Hepatocyte (in vitro differentiated cells): ENCODE results near the gene HSF2. TPM values are rescaled to one million over a fixed set of nuclear protein-coding genes. Genes with fewer than 3 reads are reported as not detected.

ENCODE experiments used
- DNase-seq: peaks from one replicate; pipeline ENCODE4 v3.0.0-alpha.2; 2016; ENCODE audit warnings: low spot score
- H2AFZ ChIP-seq: fragments of 200-600 bp; sonication (generic); 2 replicates; pipeline ENCODE4 v1.6.0; 2016; ENCODE audit warnings: antibody characterized with exemption, mild to moderate bottlenecking
- H3K27ac ChIP-seq: fragments of 200-600 bp; sonication (generic); 2 replicates; pipeline ENCODE4 v1.5.1; 2016; ENCODE audit warnings: mild to moderate bottlenecking
- H3K27me3 ChIP-seq: fragments of 200-600 bp; sonication (generic); 2 replicates; pipeline ENCODE4 v1.6.1; 2016
- H3K36me3 ChIP-seq: fragments of 200-600 bp; sonication (generic); replicated peaks from 2 replicates; pipeline ENCODE4 v1.5.1; 2016; ENCODE audit warnings: low read depth; ENCODE audit not compliant: insufficient read depth
- H3K4me1 ChIP-seq: fragments of 200-600 bp; sonication (generic); 2 replicates; pipeline ENCODE4 v1.5.1; 2016; ENCODE audit warnings: mild to moderate bottlenecking, moderate library complexity; ENCODE audit not compliant: insufficient read depth
- H3K4me2 ChIP-seq: fragments of 200-600 bp; sonication (generic); 2 replicates; pipeline ENCODE4 v1.6.0; 2016
- H3K4me3 ChIP-seq: fragments of 200-600 bp; sonication (generic); 2 replicates; pipeline ENCODE4 v1.5.1; 2016; ENCODE audit warnings: mild to moderate bottlenecking
- H3K79me2 ChIP-seq: fragments of 200-600 bp; sonication (generic); 2 replicates; pipeline ENCODE4 v1.6.0; 2017; ENCODE audit warnings: mild to moderate bottlenecking
- H3K9me2 ChIP-seq: fragments of 200-600 bp; sonication (generic); replicated peaks from 2 replicates; pipeline ENCODE4 v1.6.0; 2017; ENCODE audit warnings: mild to moderate bottlenecking; ENCODE audit not compliant: insufficient read depth
- H3K9me3 ChIP-seq: fragments of 200-600 bp; sonication (generic); 2 replicates; pipeline ENCODE4 v1.5.1; 2016; ENCODE audit warnings: low read depth, mild to moderate bottlenecking
- H4K20me1 ChIP-seq: fragments of 200-600 bp; sonication (generic); 2 replicates; pipeline ENCODE4 v1.6.0; 2016; ENCODE audit warnings: mild to moderate bottlenecking; ENCODE audit not compliant: insufficient read depth, poor library complexity, severe bottlenecking
- CTCF ChIP-seq: fragments of 200-600 bp; sonication (generic); IDR thresholded peaks from 2 replicates; pipeline ENCODE4 v1.5.1; 2016; ENCODE audit warnings: antibody characterized with exemption, mild to moderate bottlenecking; ENCODE audit not compliant: poor library complexity
- EZH2 ChIP-seq: fragments of 200-600 bp; sonication (generic); IDR thresholded peaks from 2 replicates; pipeline ENCODE4 v1.6.1; 2016; ENCODE audit warnings: antibody characterized with exemption, mild to moderate bottlenecking, borderline replicate concordance
- EZH2phosphoT487 ChIP-seq: fragments of 200-600 bp; sonication (generic); IDR thresholded peaks from one replicate; pipeline ENCODE4 v1.6.1; 2018; ENCODE audit warnings: antibody characterized with exemption, mild to moderate bottlenecking, low read depth, moderate library complexity; ENCODE audit not compliant: unreplicated experiment, severe bottlenecking
- WGBS: methylation state at CpG from one replicate; pipeline ENCODE4 v1.1.6; 2016; ENCODE audit warnings: low lambda C conversion rate; ENCODE audit errors: missing lambda C conversion rate; 5-methylcytosine and 5-hydroxymethylcytosine counted together
- polyA plus RNA-seq: library from polyadenylated mRNA; unstranded; fragments of >200 nt; fragmentation: Nextera tagmentation; extraction: Ambion mirVana; gene quantifications from 2 replicates; pipeline ENCODE4 v1.2.1, GENCODE V29; 2016
- small RNA-seq: library from RNA; depleted of rRNA; stranded (forward); fragments of <200 nt; gene quantifications from one replicate; pipeline ENCODE3, GENCODE V24; 2014
- total RNA-seq: library from RNA; depleted of rRNA; stranded (reverse); fragments of >200 nt; gene quantifications from 2 replicates; pipeline ENCODE4 v1.2.3, GENCODE V29; 2014

HSF2 gene
- total and polyA plus RNA-seq, 2 experiments from 2014 or later: 14.5 to 37.9 TPM

DNA sequence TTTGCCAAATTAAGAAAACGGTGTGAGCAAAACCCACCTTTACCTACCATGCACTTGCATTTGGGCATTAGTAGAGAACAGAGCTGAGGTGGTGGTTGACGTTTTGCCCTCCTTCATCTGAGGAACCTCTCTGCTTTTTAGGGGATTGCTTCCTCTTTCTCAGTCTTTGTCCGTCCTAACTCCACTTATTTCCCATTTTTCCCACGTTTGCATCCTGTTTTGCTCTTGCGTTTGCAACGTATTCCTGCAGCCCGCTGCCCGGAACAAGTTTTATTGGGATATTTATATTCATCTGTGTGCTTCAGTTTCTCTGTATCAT is 72.5 kb downstream of the HSF2 start:
- 4% methylated on average over 8 of the region's 8 CpGs for WGBS
- no peak for DNase-seq
- H2AFZ ChIP-seq: peak overlapping the region; percentile 87
- no peak for TF ChIP-seq EZH2phosphoT487
- H3K27me3 ChIP-seq: no peaks in the 10 kb centered on the region
- peak overlapping the region; percentile 53 for H3K4me3 ChIP-seq
- peaks cover 53% of the 10 kb centered on the region for H3K79me2 ChIP-seq
- H3K9me3 ChIP-seq: no peaks in the 10 kb centered on the region
- H3K9me2 ChIP-seq: no peaks in the 10 kb centered on the region
- no peaks in the 10 kb centered on the region for H3K36me3 ChIP-seq
- H3K4me1 ChIP-seq: no peaks in the 10 kb centered on the region
- peaks cover 36% of the 10 kb centered on the region for H4K20me1 ChIP-seq
- peak overlapping the region; percentile 77 for H3K4me2 ChIP-seq
- peak overlapping the region; percentile 96 for H3K27ac ChIP-seq

GRCh38 chr6:122476131-122476530 is 76.7 kb downstream of the HSF2 start:
- Histone ChIP-seq H2AFZ (no peak overlapping the region), H3K9me2 (no peaks in the 10 kb centered on the region), H3K79me2 (peaks cover 13% of the 10 kb centered on the region), H3K4me2 (no peak overlapping the region), H3K9me3 (no peaks in the 10 kb centered on the region), H3K4me3 (no peak overlapping the region), H3K27me3 (no peaks in the 10 kb centered on the region), H4K20me1 (no peaks in the 10 kb centered on the region), H3K4me1 (no peaks in the 10 kb centered on the region), H3K27ac (no peak overlapping the region), H3K36me3 (no peaks in the 10 kb centered on the region)
- TF ChIP-seq CTCF (peak; percentile 69), EZH2phosphoT487 (no peak)
- no peak for DNase-seq

DNA sequence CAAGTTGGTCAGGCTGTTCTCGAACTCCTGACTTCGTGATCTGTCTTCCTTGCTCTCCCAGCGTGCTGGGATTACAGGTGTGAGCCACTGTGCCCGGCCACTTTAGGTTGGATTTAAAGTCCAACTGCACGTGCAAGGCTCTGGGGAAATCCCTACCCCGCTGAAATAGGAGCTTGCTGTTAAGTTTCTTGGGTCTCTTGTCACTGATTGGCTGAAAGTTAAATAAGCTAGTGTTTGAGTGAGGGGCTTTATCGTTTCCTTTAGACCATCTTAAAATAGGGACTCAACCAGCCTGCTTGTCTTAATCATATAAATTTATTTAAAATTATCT is 83.3 kb downstream of the HSF2 start:
- DNase-seq: peak; percentile 35
- H3K79me2 ChIP-seq: peaks cover 64% of the 10 kb centered on the region
- peak overlapping the region; percentile 82 for H2AFZ ChIP-seq
- no peaks in the 10 kb centered on the region for H3K9me3 ChIP-seq
- peak overlapping the region; percentile 76 for H3K4me2 ChIP-seq
- H4K20me1 ChIP-seq: no peaks in the 10 kb centered on the region
- TF ChIP-seq EZH2phosphoT487 (no peak), CTCF (no peak), EZH2 (no peak)
- no peaks in the 10 kb centered on the region for H3K36me3 ChIP-seq
- no peak overlapping the region for H3K27ac ChIP-seq
- WGBS: 14% methylated on average over 7 of the region's 7 CpGs
- H3K4me1 ChIP-seq: peaks cover 4% of the 10 kb centered on the region
- no peaks in the 10 kb centered on the region for H3K27me3 ChIP-seq
- H3K9me2 ChIP-seq: no peaks in the 10 kb centered on the region
- H3K4me3 ChIP-seq: peak overlapping the region; percentile 78

Small RNAs within 50 kb of the gene (small RNA-seq; reads per million reads assigned to genes)
- gene Z99129.1: not detected

Other genes starting within 250 kb of the HSF2 start
- 226 and 240 TPM in 2 replicates for gene SERINC1, start 72.2 kb downstream of the HSF2 start, total RNA-seq
- 165 and 169 TPM in 2 replicates for gene SERINC1, start 72.2 kb downstream of the HSF2 start, polyA plus RNA-seq
- gene PKIB, start 210.8 kb downstream of the HSF2 start, total RNA-seq: 144 and 172 TPM in 2 replicates
- 73.8 and 77.6 TPM in 2 replicates for gene PKIB, start 210.8 kb downstream of the HSF2 start, polyA plus RNA-seq